Ishikawa (cell line): Measurements from ENCODE around the gene ZNF618.

Experiments used
- CEBPB ChIP-seq: IDR thresholded peaks from 2 replicates; pipeline ENCODE4 v1.6.1; 2012
- EGR1 ChIP-seq: IDR thresholded peaks from 2 replicates; pipeline ENCODE4 v1.6.1; 2012
- NFIC ChIP-seq: IDR thresholded peaks from 2 replicates; pipeline ENCODE4 v1.6.1; 2012
- RAD21 ChIP-seq: IDR thresholded peaks from 2 replicates; pipeline ENCODE4 v1.6.1; 2012; ENCODE audit warnings: low read depth
- TEAD4 ChIP-seq: IDR thresholded peaks from 2 replicates; pipeline ENCODE4 v1.6.1; 2012
- ZBTB7A ChIP-seq: IDR thresholded peaks from 2 replicates; pipeline ENCODE4 v1.6.1; 2012; ENCODE audit warnings: low read depth
- TF ChIP-seq, protein P1 (sequence below): IDR thresholded peaks from 2 replicates; pipeline ENCODE4 v1.6.1; 2012
- TF ChIP-seq, protein P2 (sequence below): IDR thresholded peaks from 2 replicates; pipeline ENCODE4 v1.6.1; 2012; ENCODE audit warnings: low read depth, mild to moderate bottlenecking

DNA sequence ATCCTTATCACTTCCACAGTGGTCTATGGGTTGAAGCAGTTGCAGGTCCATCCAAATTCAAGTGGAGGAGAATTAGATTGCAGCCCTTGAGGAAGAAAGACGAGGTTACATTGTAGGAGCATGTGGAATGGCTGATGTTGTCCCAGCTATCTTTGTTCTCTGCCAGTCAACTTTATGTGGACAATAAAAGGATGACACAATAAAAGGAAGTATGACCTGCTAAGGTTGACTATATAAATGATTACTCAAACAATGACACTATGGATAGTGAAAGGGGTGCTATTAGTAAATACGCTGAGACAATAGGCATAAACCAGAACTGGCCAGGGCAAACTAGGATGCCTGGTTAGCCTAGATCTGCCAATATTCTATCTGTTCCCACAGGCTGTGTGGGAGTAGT, 12.8 kb upstream of the ZNF618 start:
- TF ChIP-seq, protein P1, sequence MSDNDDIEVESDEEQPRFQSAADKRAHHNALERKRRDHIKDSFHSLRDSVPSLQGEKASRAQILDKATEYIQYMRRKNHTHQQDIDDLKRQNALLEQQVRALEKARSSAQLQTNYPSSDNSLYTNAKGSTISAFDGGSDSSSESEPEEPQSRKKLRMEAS = no peak
- TF ChIP-seq NFIC = no peak
- no peak for TF ChIP-seq RAD21
- no peak for TF ChIP-seq CEBPB
- TF ChIP-seq, protein P2, sequence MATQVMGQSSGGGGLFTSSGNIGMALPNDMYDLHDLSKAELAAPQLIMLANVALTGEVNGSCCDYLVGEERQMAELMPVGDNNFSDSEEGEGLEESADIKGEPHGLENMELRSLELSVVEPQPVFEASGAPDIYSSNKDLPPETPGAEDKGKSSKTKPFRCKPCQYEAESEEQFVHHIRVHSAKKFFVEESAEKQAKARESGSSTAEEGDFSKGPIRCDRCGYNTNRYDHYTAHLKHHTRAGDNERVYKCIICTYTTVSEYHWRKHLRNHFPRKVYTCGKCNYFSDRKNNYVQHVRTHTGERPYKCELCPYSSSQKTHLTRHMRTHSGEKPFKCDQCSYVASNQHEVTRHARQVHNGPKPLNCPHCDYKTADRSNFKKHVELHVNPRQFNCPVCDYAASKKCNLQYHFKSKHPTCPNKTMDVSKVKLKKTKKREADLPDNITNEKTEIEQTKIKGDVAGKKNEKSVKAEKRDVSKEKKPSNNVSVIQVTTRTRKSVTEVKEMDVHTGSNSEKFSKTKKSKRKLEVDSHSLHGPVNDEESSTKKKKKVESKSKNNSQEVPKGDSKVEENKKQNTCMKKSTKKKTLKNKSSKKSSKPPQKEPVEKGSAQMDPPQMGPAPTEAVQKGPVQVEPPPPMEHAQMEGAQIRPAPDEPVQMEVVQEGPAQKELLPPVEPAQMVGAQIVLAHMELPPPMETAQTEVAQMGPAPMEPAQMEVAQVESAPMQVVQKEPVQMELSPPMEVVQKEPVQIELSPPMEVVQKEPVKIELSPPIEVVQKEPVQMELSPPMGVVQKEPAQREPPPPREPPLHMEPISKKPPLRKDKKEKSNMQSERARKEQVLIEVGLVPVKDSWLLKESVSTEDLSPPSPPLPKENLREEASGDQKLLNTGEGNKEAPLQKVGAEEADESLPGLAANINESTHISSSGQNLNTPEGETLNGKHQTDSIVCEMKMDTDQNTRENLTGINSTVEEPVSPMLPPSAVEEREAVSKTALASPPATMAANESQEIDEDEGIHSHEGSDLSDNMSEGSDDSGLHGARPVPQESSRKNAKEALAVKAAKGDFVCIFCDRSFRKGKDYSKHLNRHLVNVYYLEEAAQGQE = no peak
- no peak for TF ChIP-seq EGR1
- TF ChIP-seq ZBTB7A = no peak
- TF ChIP-seq TEAD4 = no peak
